Aortic smooth muscle cell (primary cell): ENCODE measurements around the gene FXN. TPM values are rescaled to one million over a fixed set of nuclear protein-coding genes. Genes with fewer than 3 reads are reported as not detected.

Source experiments
- total RNA-seq: library from RNA; depleted of rRNA; stranded (reverse); fragments of >200 nt; gene quantifications from 2 replicates; pipeline ENCODE4 v1.2.3, GENCODE V29; 2014

FXN gene
- 0.92 and 2.0 TPM in 2 replicates for total RNA-seq

DNA sequence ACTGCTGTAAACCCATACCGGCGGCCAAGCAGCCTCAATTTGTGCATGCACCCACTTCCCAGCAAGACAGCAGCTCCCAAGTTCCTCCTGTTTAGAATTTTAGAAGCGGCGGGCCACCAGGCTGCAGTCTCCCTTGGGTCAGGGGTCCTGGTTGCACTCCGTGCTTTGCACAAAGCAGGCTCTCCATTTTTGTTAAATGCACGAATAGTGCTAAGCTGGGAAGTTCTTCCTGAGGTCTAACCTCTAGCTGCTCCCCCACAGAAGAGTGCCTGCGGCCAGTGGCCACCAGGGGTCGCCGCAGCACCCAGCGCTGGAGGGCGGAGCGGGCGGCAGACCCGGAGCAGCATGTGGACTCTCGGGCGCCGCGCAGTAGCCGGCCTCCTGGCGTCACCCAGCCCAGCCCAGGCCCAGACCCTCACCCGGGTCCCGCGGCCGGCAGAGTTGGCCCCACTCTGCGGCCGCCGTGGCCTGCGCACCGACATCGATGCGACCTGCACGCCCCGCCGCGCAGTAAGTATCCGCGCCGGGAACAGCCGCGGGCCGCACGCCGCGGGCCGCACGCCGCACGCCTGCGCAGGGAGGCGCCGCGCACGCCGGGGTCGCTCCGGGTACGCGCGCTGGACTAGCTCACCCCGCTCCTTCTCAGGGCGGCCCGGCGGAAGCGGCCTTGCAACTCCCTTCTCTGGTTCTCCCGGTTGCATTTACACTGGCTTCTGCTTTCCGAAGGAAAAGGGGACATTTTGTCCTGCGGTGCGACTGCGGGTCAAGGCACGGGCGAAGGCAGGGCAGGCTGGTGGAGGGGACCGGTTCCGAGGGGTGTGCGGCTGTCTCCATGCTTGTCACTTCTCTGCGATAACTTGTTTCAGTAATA lies at the start of gene FXN:
FXN (plus strand) TSS at position 315 of the 871 bp plus-strand sequence; CDS start at position 346, 31 bp downstream.

DNA sequence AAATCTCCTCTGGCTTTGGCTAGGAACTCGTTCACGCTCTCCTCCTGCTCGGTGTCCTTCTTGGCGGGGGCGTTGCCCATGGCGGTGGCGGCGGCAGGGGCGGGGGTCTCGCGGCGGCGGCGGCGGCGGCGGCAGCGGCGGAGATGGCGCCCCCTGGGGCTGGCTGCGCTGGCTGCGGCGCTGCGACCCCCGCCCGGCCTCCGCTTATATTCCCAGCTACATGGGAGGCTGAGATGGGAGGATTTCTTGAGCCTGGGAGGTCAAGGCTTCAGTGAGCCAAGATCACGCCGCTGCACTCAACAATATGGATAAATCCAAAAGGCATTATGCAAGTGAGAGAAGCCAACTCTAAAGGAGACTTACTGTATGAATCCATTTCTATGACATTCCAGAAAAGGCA lies 21.5 kb upstream of the FXN start, which contains the start of gene PRKACG:
PRKACG (minus strand) TSS at position 101 of the 400 bp plus-strand sequence; CDS start at position 80, 21 bp downstream.

Other genes starting within 250 kb of the FXN start
- not detected in 2 replicates for gene PRKACG, start 21.6 kb upstream of the FXN start, total RNA-seq
- gene TJP2, start 138.5 kb downstream of the FXN start, total RNA-seq = 145 and 176 TPM in 2 replicates